Esophagus squamous epithelium (tissue), 4 donors: ENCODE results near the gene MTOR.

ENCODE experiments used
- POLR2A ChIP-seq, 4 donors: fragments of 450-650 bp; IDR thresholded peaks; one replicate each; pipeline ENCODE4 v1.6.1; 2017; ENCODE audit warnings: antibody characterized with exemption in 4 of 4, mild to moderate bottlenecking in 4 of 4, moderate library complexity in 3 of 4
- TF ChIP-seq, protein P1 (sequence below), 6 experiments: fragments of 450-650 bp in 4 of 6; fragments of 200-600 bp in 2 of 6; sonication (generic) in 2 of 6; IDR thresholded peaks; one replicate each; pipeline ENCODE4 v1.5.1; 2016 to 2019; ENCODE audit warnings: antibody characterized with exemption in 6 of 6, mild to moderate bottlenecking in 4 of 6, moderate library complexity in 4 of 6

DNA sequence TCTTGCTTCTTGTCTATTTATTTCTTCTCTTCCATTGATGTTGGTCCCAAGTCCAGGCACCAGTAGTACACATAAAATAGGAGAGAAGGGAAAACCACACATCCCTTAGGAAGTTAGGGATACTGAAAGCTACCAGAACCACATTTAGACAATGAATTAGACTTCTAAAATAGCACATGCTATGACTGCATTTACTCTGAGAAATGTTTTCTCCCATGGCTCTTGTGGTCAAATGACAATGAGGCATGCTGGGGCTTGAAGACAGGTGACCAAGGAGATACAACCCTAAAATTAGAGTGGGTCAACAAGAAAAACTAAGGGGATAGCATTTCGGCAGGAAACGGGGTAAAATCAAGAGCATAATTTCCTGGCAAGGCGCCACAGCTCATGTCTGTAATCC, 17.1 kb downstream of the MTOR start:
- TF ChIP-seq, protein P1, sequence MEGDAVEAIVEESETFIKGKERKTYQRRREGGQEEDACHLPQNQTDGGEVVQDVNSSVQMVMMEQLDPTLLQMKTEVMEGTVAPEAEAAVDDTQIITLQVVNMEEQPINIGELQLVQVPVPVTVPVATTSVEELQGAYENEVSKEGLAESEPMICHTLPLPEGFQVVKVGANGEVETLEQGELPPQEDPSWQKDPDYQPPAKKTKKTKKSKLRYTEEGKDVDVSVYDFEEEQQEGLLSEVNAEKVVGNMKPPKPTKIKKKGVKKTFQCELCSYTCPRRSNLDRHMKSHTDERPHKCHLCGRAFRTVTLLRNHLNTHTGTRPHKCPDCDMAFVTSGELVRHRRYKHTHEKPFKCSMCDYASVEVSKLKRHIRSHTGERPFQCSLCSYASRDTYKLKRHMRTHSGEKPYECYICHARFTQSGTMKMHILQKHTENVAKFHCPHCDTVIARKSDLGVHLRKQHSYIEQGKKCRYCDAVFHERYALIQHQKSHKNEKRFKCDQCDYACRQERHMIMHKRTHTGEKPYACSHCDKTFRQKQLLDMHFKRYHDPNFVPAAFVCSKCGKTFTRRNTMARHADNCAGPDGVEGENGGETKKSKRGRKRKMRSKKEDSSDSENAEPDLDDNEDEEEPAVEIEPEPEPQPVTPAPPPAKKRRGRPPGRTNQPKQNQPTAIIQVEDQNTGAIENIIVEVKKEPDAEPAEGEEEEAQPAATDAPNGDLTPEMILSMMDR (IDR thresholded peaks at IDR 0.05) = no peak
- no peak for TF ChIP-seq POLR2A (IDR thresholded peaks at IDR 0.05)
